IMR-90 (cell line): ENCODE measurements around the gene THSD7B. TPM values are rescaled to one million over a fixed set of nuclear protein-coding genes. Genes with fewer than 3 reads are reported as not detected.
"Not testable (repeated sequence)": the region's sequence is repeated elsewhere in the genome, so short reads cannot be mapped to it uniquely, and the experiment has no call there.

Experiments
- ATAC-seq: fragments of 200-7000 bp; cut with Tn5 transposase; 2 replicates; pipeline ENCODE4 v1.9.1; 2020; ENCODE audit warnings: low read depth, mild to moderate bottlenecking, moderate library complexity
- BruUV-seq: library from RNA; stranded (reverse); fragments of 400-500 nt; replicated peaks from 2 replicates; lab custom pipeline; 2021; lab: Mats Ljungman, UMichigan
- CTCF ChIA-PET: fragments of 300-600 bp; formaldehyde crosslinking; extraction: SDS; loops from one replicate; lab custom pipeline; 2021; ENCODE audit warnings: antibody characterized with exemption; lab: Yijun Ruan, JAX
- POLR2A ChIA-PET: fragments of 300-600 bp; sonication (Branson Sonifier 250); formaldehyde crosslinking; loops from one replicate; lab custom pipeline; 2022; ENCODE audit warnings: antibody characterized with exemption; ENCODE audit not compliant: unreplicated experiment; lab: Charles Lee
- DNase-seq: peaks from one replicate; pipeline ENCODE4 v3.0.0; 2013
- H2AFZ ChIP-seq: replicated peaks from 2 replicates; pipeline ENCODE3; 2013; ENCODE audit warnings: low read length, mild to moderate bottlenecking; ENCODE audit not compliant: poor library complexity
- H2AK5ac ChIP-seq: 2 replicates; pipeline ENCODE4 v1.6.1; 2013; ENCODE audit warnings: low read depth, low read length, inconsistent platforms
- H2AK9ac ChIP-seq: replicated peaks from 2 replicates; pipeline ENCODE3; 2013; ENCODE audit warnings: mild to moderate bottlenecking, low read depth, low read length, moderate library complexity; ENCODE audit not compliant: poor library complexity
- H2BK120ac ChIP-seq: 2 replicates; pipeline ENCODE4 v1.6.1; 2013; ENCODE audit warnings: low read depth, low read length, inconsistent platforms
- H2BK15ac ChIP-seq: 3 replicates; pipeline ENCODE4 v1.6.1; 2013; ENCODE audit warnings: low read depth, low read length, inconsistent platforms
- H2BK20ac ChIP-seq: 2 replicates; pipeline ENCODE4 v1.6.1; 2013; ENCODE audit warnings: low read depth, mild to moderate bottlenecking, inconsistent platforms, low read length, moderate library complexity
- H2BK5ac ChIP-seq: 2 replicates; pipeline ENCODE4 v1.6.1; 2013; ENCODE audit warnings: mild to moderate bottlenecking, low read depth, low read length, inconsistent platforms; ENCODE audit not compliant: poor library complexity, severe bottlenecking
- H3K14ac ChIP-seq: replicated peaks from 2 replicates; pipeline ENCODE4 v1.6.1; 2013; ENCODE audit warnings: low read depth, low read length, inconsistent platforms
- H3K18ac ChIP-seq: 2 replicates; pipeline ENCODE4 v1.6.1; 2013; ENCODE audit warnings: low read depth, low read length, control low read depth
- H3K23ac ChIP-seq: 2 replicates; pipeline ENCODE4 v1.6.1; 2013; ENCODE audit warnings: low read depth, low read length, inconsistent platforms
- H3K27ac ChIP-seq: 2 replicates; pipeline ENCODE4 v1.5.1; 2013; ENCODE audit warnings: mild to moderate bottlenecking, control low read depth, low read length; ENCODE audit not compliant: insufficient read depth
- H3K27me3 ChIP-seq: 2 replicates; pipeline ENCODE4 v1.6.1; 2013; ENCODE audit warnings: low read length; ENCODE audit not compliant: control insufficient read depth, insufficient read depth
- H3K36me3 ChIP-seq: 2 replicates; pipeline ENCODE4 v1.6.1; 2013; ENCODE audit warnings: low read length, mixed read lengths; ENCODE audit not compliant: control insufficient read depth, insufficient read depth
- H3K4ac ChIP-seq: 2 replicates; pipeline ENCODE4 v1.6.1; 2013; ENCODE audit warnings: low read depth, low read length, inconsistent platforms
- H3K4me1 ChIP-seq: 2 replicates; pipeline ENCODE4 v1.6.1; 2013; ENCODE audit warnings: low read length, mixed read lengths; ENCODE audit not compliant: control insufficient read depth, insufficient read depth
- H3K4me2 ChIP-seq: 2 replicates; pipeline ENCODE4 v1.6.1; 2013; ENCODE audit warnings: low read depth, mild to moderate bottlenecking, control low read depth, low read length, moderate library complexity
- H3K4me3 ChIP-seq: 2 replicates; pipeline ENCODE4 v1.5.1; 2013; ENCODE audit warnings: low read depth, mild to moderate bottlenecking, control low read depth, low read length, moderate library complexity; ENCODE audit not compliant: insufficient read depth
- H3K56ac ChIP-seq: 2 replicates; pipeline ENCODE4 v1.6.1; 2013; ENCODE audit warnings: low read length, inconsistent platforms; ENCODE audit not compliant: insufficient read depth; ENCODE audit errors: extremely low read depth
- H3K79me1 ChIP-seq, 2 experiments: 2 replicates each; pipeline ENCODE4 v1.6.1; 2013; ENCODE audit warnings: low read length in 2 of 2, inconsistent platforms in 1 of 2, low read depth in 1 of 2
- H3K9ac ChIP-seq: 2 replicates; pipeline ENCODE4 v1.6.1; 2013; ENCODE audit warnings: low read depth, low read length, control low read depth
- H3K9me1 ChIP-seq: 2 replicates; pipeline ENCODE4 v1.6.1; 2013; ENCODE audit warnings: low read length, inconsistent platforms; ENCODE audit not compliant: insufficient read depth
- H3K9me3 ChIP-seq: 2 replicates; pipeline ENCODE4 v1.6.1; 2013; ENCODE audit warnings: low read length; ENCODE audit not compliant: control insufficient read depth, insufficient read depth
- H4K20me1 ChIP-seq: 2 replicates; pipeline ENCODE4 v1.6.1; 2013; ENCODE audit warnings: low read length, inconsistent platforms; ENCODE audit not compliant: insufficient read depth
- H4K5ac ChIP-seq: 2 replicates; pipeline ENCODE4 v1.6.1; 2013; ENCODE audit warnings: mild to moderate bottlenecking, low read depth, low read length, control low read depth
- H4K8ac ChIP-seq, 2 experiments: 2 replicates each; pipeline ENCODE4 v1.6.1; 2013; ENCODE audit warnings: low read depth in 2 of 2, low read length in 2 of 2, control low read depth in 1 of 2, inconsistent platforms in 1 of 2
- H4K91ac ChIP-seq: 2 replicates; pipeline ENCODE4 v1.6.1; 2013; ENCODE audit warnings: low read depth, low read length, inconsistent platforms; ENCODE audit not compliant: insufficient read depth
- WGBS, 2 experiments: methylation state at CpG; one replicate each; pipeline versions ENCODE4 v1.1.5 to v1.1.7; 2013; ENCODE audit warnings: missing lambda C conversion rate in 2 of 2; ENCODE audit not compliant: insufficient read length in 1 of 2; ENCODE audit errors: extremely low coverage in 2 of 2; 5-methylcytosine and 5-hydroxymethylcytosine counted together
- dilution Hi-C: fragments of 300-500 bp; cut with HindIII; formaldehyde crosslinking; loops from one replicate; pipeline ENCODE4 v1.14.3; 2018; ENCODE audit warnings: low sequenced_read_pairs; ENCODE audit not compliant: unreplicated experiment
- in situ Hi-C: fragments of 300-500 bp; cut with MboI; formaldehyde crosslinking; loops from 3 replicates; pipeline ENCODE4 v1.14.3; 2019; ENCODE audit warnings: low sequenced_read_pairs, inconsistent platforms, mixed read lengths
- intact Hi-C: fragments of 100-400 bp; cut with micrococcal nuclease; formaldehyde crosslinking; loops from 2 replicates; pipeline ENCODE4 v1.10.0; 2022
- polyA plus RNA-seq, 3 experiments: library from polyadenylated mRNA; depleted of rRNA; stranded (reverse); fragments of >200 nt; gene quantifications; 2 replicates each; pipeline ENCODE4 v1.2.3, GENCODE V29; 2012; ENCODE audit warnings: low replicate concordance in 1 of 3
- total RNA-seq: library from RNA; depleted of rRNA; stranded (reverse); fragments of >200 nt; gene quantifications from 2 replicates; pipeline ENCODE4 v1.2.3, GENCODE V29; 2012

Gene THSD7B
- total and polyA plus RNA-seq, 2 of the 4 experiments (the other 2 are of a cell fraction) = not detected

DNA sequence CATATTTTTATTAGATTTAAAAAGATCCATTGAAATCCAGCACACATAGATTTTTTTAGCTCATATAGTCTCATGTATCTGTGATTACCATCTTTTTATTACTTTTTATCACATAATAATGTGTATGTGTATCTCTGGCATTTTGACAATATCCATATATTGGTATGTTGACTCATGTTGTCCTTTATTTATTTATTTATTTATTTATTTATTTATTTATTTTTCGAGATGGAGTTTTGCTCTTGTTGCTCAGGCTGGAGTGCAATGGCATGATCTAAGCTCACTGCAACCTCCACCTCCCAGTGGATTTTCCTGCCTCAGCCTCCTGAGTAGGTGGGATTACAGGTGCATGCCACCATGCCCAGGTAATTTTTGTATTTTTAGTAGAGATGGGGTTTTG is 823.2 kb downstream of the THSD7B start:
- H4K8ac ChIP-seq, H3K9me1 ChIP-seq, H4K91ac ChIP-seq, H3K4me2 ChIP-seq, H2AK5ac ChIP-seq, H3K27ac ChIP-seq, in situ Hi-C loops, POLR2A ChIA-PET, H3K27me3 ChIP-seq, DNase-seq, H3K36me3 ChIP-seq, H3K9me3 ChIP-seq, H2AK9ac ChIP-seq, H3K79me1 ChIP-seq, H2BK120ac ChIP-seq, H4K5ac ChIP-seq, dilution Hi-C loops, ATAC-seq, H3K4me1 ChIP-seq, H2BK20ac ChIP-seq, H4K20me1 ChIP-seq, H2BK5ac ChIP-seq, BruUV-seq, H3K14ac ChIP-seq, H3K4me3 ChIP-seq, H3K56ac ChIP-seq, H3K4ac ChIP-seq, H3K23ac ChIP-seq, intact Hi-C loops, H3K9ac ChIP-seq, H2AFZ ChIP-seq, H2BK15ac ChIP-seq, H3K18ac ChIP-seq, CTCF ChIA-PET: not testable (repeated sequence)
- WGBS, 2 experiments = no CpG with 5 or more reads among the region's 1 CpG
